Stimulated activated CD4-positive, alpha-beta T cell treated with anti-CD3 and anti-CD28 coated beads, Interleukin-2, amount 100 ng/mL, for 24 hours (primary cell): Measurements from ENCODE around the gene ANTXRL.
"Not testable (repeated sequence)": the region's sequence is repeated elsewhere in the genome, so short reads cannot be mapped to it uniquely, and the experiment has no call there.

Source experiments
- DNase-seq, 2 donors: peaks; one replicate each; pipeline ENCODE4 v3.0.0-alpha.2; 2020

ANTXRL gene

GRCh38 chr10:46367666-46368240 is 81.0 kb downstream of the ANTXRL start:
- not testable (repeated sequence) for DNase-seq

- DNase-seq: not testable (repeated sequence)
Measured at GRCh38 chr10:46368956-46369355, 82.2 kb downstream of the ANTXRL start.

DNA sequence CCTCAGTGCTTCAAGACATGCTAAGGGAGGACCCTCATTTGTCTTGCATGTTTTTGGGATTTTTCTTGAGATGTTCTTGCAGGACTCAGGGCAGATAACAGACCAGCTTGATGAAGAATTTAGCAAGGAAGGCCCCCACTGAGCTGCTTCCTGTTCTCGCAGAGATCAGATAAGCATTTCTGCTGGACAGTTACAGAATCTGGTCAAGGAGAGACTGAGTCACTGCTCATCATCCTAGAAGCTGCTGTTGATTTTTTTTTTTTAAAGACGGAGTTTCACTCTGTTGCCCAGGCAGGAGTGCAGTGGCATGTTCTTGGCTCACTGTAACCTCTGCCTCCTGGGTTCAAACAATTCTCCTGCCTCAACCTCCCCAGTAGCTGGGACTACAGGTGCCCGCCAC is 87.6 kb downstream of the ANTXRL start:
- DNase-seq: not testable (repeated sequence)

- DNase-seq: not testable (repeated sequence)
Measured at GRCh38 chr10:46375406-46375805, 88.6 kb downstream of the ANTXRL start, which contains the start of gene ANXA8L1. Gene ANXA8L1 (plus strand): TSS chr10:46375776. CDS start chr10:46375852, 76 bp downstream.

- DNase-seq: not testable (repeated sequence)
Measured at GRCh38 chr10:46377022-46377421, 90.2 kb downstream of the ANTXRL start.

GRCh38 chr10:46377651-46378050 is 90.9 kb downstream of the ANTXRL start:
- DNase-seq: not testable (repeated sequence)

GRCh38 chr10:46378108-46378507 is 91.3 kb downstream of the ANTXRL start:
- DNase-seq: not testable (repeated sequence)

DNA sequence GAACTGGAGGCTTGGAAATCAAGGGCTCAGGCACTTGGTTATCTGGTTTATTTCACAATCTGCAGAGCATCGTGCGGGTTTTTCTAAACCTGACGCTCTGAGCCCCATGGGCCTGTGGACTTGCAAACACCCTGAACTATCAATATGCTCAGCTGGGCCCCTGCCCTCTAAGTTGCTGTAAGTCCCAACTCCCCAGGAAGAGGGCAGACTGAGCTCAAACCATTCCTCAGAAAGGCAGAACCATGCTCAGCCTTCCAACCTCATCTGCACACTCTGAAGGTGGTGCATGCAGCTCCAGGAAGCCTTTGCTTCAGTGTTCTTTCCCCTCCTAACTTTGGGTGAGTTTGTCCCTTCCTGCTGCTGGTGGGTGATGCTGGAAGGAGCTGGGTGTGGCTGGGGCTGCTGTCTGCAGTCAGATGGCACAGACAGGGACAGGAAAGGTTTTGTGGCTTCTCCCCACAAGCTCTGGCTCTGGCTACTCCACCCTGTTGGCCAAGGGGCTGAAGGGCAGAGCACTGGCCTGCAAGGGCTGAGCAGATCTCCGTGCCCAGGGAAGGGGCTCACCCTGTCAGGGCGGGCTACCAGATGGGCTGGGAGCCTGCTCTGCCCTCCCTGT is 92.5 kb downstream of the ANTXRL start:
- not testable (repeated sequence) for DNase-seq
